ENCODE measurements around the gene CLCN3.

GRCh38 chr4:169682372-169683047 lies 62.1 kb downstream of the CLCN3 start:
- TF ChIP-seq EZH2 (IDR thresholded peaks at IDR 0.05) (no peak), EZH2phosphoT487 (IDR thresholded peaks at IDR 0.05) (no peak)
